K562 (cell line): ENCODE results near the gene PRKACA. TPM values are rescaled to one million over a fixed set of nuclear protein-coding genes. Genes with fewer than 3 reads are reported as not detected.
A peak's percentile ranks its signal among the peaks of the same experiment; 100 is the strongest.

Experiments used
- ATAC-seq: fragments of 200-7000 bp; cut with Tn5 transposase; 3 replicates; pipeline ENCODE4 v1.9.1; 2020; ENCODE audit warnings: moderate library complexity
- BruUV-seq: library from RNA; stranded (reverse); fragments of 400-500 nt; replicated peaks from 2 replicates; lab custom pipeline; 2021; lab: Mats Ljungman, UMichigan
- CTCF ChIA-PET: fragments of 300-600 bp; formaldehyde crosslinking; extraction: SDS; loops from one replicate; lab custom pipeline; 2021; ENCODE audit warnings: low intra/inter-chr PET ratio; lab: Yijun Ruan, JAX
- POLR2A ChIA-PET: fragments of 300-600, 350-650 bp; sonication (Branson Sonifier 250); formaldehyde crosslinking; extraction: SDS; loops from one replicate; lab custom pipeline; 2021; ENCODE audit warnings: antibody characterized with exemption, inconsistent platforms; lab: Yijun Ruan, JAX
- DNase-seq, 4 experiments: peaks; one replicate each; pipeline versions ENCODE4 v3.0.0 to v3.0.0-alpha.2; 2011 to 2018; ENCODE audit warnings: low spot score in 3 of 4, mixed read lengths in 3 of 4; ENCODE audit errors: extremely low read depth in 1 of 4
- FAIRE-seq: peaks from 2 replicates; lab custom pipeline; 2011; peaks lifted over from hg19 to GRCh38; lab: Jason Lieb, UNC
- H2AFZ ChIP-seq: 2 replicates; pipeline ENCODE4 v1.6.0; 2011; ENCODE audit warnings: low read depth, low read length, control low read depth, inconsistent platforms
- H3K27ac ChIP-seq: fragments of 200-600 bp; 3 replicates; pipeline ENCODE4 v1.8.0; 2011; ENCODE audit warnings: low read depth, mild to moderate bottlenecking, control low read depth, inconsistent platforms, low read length, moderate library complexity, mixed read lengths; ENCODE audit errors: extremely low read depth
- H3K27me3 ChIP-seq, 2 experiments: fragments of 300-600 bp in 1 of 2; 2 replicates in 1 of 2; 3 replicates in 1 of 2; pipeline versions ENCODE4 v1.6.0 to v1.8.0; 2011; ENCODE audit warnings: inconsistent platforms in 2 of 2, low read length in 2 of 2, mild to moderate bottlenecking in 1 of 2, mixed read lengths in 1 of 2, moderate library complexity in 1 of 2; ENCODE audit not compliant: control insufficient read depth in 2 of 2, insufficient read depth in 2 of 2
- H3K36me3 ChIP-seq: fragments of 300-600 bp; 3 replicates; pipeline ENCODE4 v1.8.0; 2011; ENCODE audit warnings: mild to moderate bottlenecking, low read length, inconsistent platforms; ENCODE audit not compliant: control insufficient read depth, insufficient read depth
- H3K4me1 ChIP-seq, 2 experiments: fragments of 200-600 bp in 1 of 2; replicated peaks in 1 of 2; 2 replicates in 1 of 2; 3 replicates in 1 of 2; pipeline versions ENCODE4 v1.5.1 to v1.8.0; 2011; ENCODE audit warnings: inconsistent platforms in 2 of 2, low read length in 2 of 2, mild to moderate bottlenecking in 1 of 2, mixed read lengths in 1 of 2, moderate library complexity in 1 of 2; ENCODE audit not compliant: control insufficient read depth in 2 of 2, insufficient read depth in 2 of 2
- H3K4me2 ChIP-seq: 2 replicates; pipeline ENCODE4 v1.6.1; 2011; ENCODE audit warnings: low read length, control low read depth, inconsistent platforms, mixed read lengths; ENCODE audit not compliant: insufficient read depth
- H3K4me3 ChIP-seq: fragments of 200-600 bp; sonication (generic), shearing (Covaris generic); 2 replicates; pipeline ENCODE4 v1.5.1; 2016; ENCODE audit warnings: control low read depth, inconsistent platforms
- H3K79me2 ChIP-seq: fragments of 200-600 bp; 3 replicates; pipeline ENCODE4 v1.8.0; 2011; ENCODE audit warnings: low read length, inconsistent platforms; ENCODE audit not compliant: control insufficient read depth, insufficient read depth
- H3K9ac ChIP-seq, 2 experiments: 2 replicates each; pipeline versions ENCODE4 v1.6.0 to v1.6.1; 2011; ENCODE audit warnings: low read depth in 2 of 2, low read length in 2 of 2, control low read depth in 1 of 2, inconsistent platforms in 1 of 2, mild to moderate bottlenecking in 1 of 2, mixed read lengths in 1 of 2; ENCODE audit not compliant: insufficient read depth in 1 of 2
- H3K9me1 ChIP-seq: one replicate; pipeline ENCODE4 v1.6.0; 2011; ENCODE audit warnings: inconsistent platforms, mild to moderate bottlenecking, low read length, moderate library complexity; ENCODE audit not compliant: control insufficient read depth, insufficient read depth
- H3K9me3 ChIP-seq: replicated peaks from 2 replicates; pipeline ENCODE4 v1.5.1; 2011; ENCODE audit warnings: low read depth, low read length, inconsistent platforms; ENCODE audit not compliant: control insufficient read depth, insufficient read depth
- H4K20me1 ChIP-seq: replicated peaks from 2 replicates; pipeline ENCODE4 v1.6.1; 2011; ENCODE audit warnings: low read length, inconsistent platforms, mixed read lengths; ENCODE audit not compliant: control insufficient read depth, insufficient read depth
- ADNP ChIP-seq: fragments of 200-800 bp; sonication (Bioruptor generic); IDR thresholded peaks from 2 replicates; pipeline ENCODE4 v1.6.1; 2016; ENCODE audit warnings: missing genetic modification characterization, missing compliant biosample characterization
- FIP1L1 ChIP-seq: fragments of 200-400 bp; formaldehyde crosslinking; IDR thresholded peaks from 2 replicates; pipeline ENCODE4 v1.6.1; 2018; ENCODE audit warnings: mild to moderate bottlenecking, low read depth, low read length; ENCODE audit not compliant: poor library complexity, severe bottlenecking
- KDM1A ChIP-seq, 2 experiments: fragments of 450-650 bp; IDR thresholded peaks; 2 replicates each; pipeline ENCODE4 v1.6.1; 2016; ENCODE audit warnings: mild to moderate bottlenecking in 2 of 2
- NR0B1 ChIP-seq: fragments of 450-650 bp; IDR thresholded peaks from one replicate; pipeline ENCODE4 v1.6.1; 2018; ENCODE audit warnings: mild to moderate bottlenecking, moderate library complexity; ENCODE audit not compliant: partially characterized antibody
- PTRF ChIP-seq: fragments of 450-650 bp; IDR thresholded peaks from 2 replicates; pipeline ENCODE4 v1.6.1; 2016; ENCODE audit warnings: mild to moderate bottlenecking, missing genetic modification characterization, missing compliant biosample characterization
- RAD51 ChIP-seq: fragments of 450-650 bp; IDR thresholded peaks from 2 replicates; pipeline ENCODE4 v1.7.1; 2016; ENCODE audit warnings: low read depth, mild to moderate bottlenecking, borderline replicate concordance
- SUPT5H ChIP-seq: fragments of 450-650 bp; IDR thresholded peaks from 2 replicates; pipeline ENCODE4 v1.6.1; 2016
- TRIM28 ChIP-seq: fragments of 450-650 bp; IDR thresholded peaks from 2 replicates; pipeline ENCODE4 v1.6.1; 2017
- ZNF354B ChIP-seq: fragments of 250-450 bp; sonication (Bioruptor Pico); IDR thresholded peaks from 2 replicates; pipeline ENCODE4 v1.4.0; 2020
- WGBS: fragments of 100-300 bp; shearing (Covaris generic); methylation state at CpG from one replicate; pipeline ENCODE4 v1.1.6; 2016; ENCODE audit warnings: low coverage, mixed read lengths; ENCODE audit not compliant: insufficient coverage; ENCODE audit errors: missing lambda C conversion rate; 5-methylcytosine and 5-hydroxymethylcytosine counted together
- in situ Hi-C: fragments of 300-500 bp; cut with MboI; formaldehyde crosslinking; loops from 4 replicates; pipeline ENCODE4 v1.15.0; 2018; ENCODE audit warnings: inconsistent platforms, mixed read lengths
- intact Hi-C: fragments of 100-400 bp; cut with micrococcal nuclease; formaldehyde crosslinking; loops from 2 replicates; pipeline ENCODE4 v1.14.2; 2022
- polyA plus RNA-seq, 8 experiments: library from polyadenylated mRNA; depleted of rRNA in 4 of 8; stranded (reverse) in 5 of 8; unstranded in 3 of 8; fragments of >200 nt; fragmentation: Nextera tagmentation in 2 of 8; fragmentation: Illumina TruSeq in 1 of 8; extraction: Ambion mirVana in 2 of 8; extraction: Trizol in 1 of 8; gene quantifications; 2 replicates each; pipeline versions ENCODE4 v1.2.1 to v1.2.3, GENCODE V29; 2011 to 2014; ENCODE audit warnings: inconsistent platforms in 1 of 8, missing spikeins in 1 of 8
- total RNA-seq, 7 experiments: library from RNA; depleted of rRNA in 6 of 7; stranded (reverse); fragments of >200 nt in 6 of 7; fragmentation: Illumina TruSeq in 2 of 7; extraction: Trizol in 2 of 7; gene quantifications; 2 replicates each; pipeline versions ENCODE4 v1.2.1 to v1.2.3, GENCODE V29; 2011 to 2021; ENCODE audit warnings: low replicate concordance in 1 of 7
- TF ChIP-seq, protein P1 (sequence below): fragments of 150-350 bp; IDR thresholded peaks from 2 replicates; pipeline ENCODE4 v1.6.1; 2014; ENCODE audit warnings: low read depth, mild to moderate bottlenecking, low read length, borderline replicate concordance
- TF ChIP-seq, protein P2 (sequence below): fragments of 250-450 bp; sonication (Bioruptor Pico); IDR thresholded peaks from 2 replicates; pipeline ENCODE4 v1.8.0; 2022; ENCODE audit warnings: inconsistent platforms

The PRKACA gene
- total and polyA plus RNA-seq, 9 of the 15 experiments (the other 6 are each of a cell fraction or from before 2014, with no cell fraction given): 1.2 to 63.1 (median 13.0) TPM

DNA sequence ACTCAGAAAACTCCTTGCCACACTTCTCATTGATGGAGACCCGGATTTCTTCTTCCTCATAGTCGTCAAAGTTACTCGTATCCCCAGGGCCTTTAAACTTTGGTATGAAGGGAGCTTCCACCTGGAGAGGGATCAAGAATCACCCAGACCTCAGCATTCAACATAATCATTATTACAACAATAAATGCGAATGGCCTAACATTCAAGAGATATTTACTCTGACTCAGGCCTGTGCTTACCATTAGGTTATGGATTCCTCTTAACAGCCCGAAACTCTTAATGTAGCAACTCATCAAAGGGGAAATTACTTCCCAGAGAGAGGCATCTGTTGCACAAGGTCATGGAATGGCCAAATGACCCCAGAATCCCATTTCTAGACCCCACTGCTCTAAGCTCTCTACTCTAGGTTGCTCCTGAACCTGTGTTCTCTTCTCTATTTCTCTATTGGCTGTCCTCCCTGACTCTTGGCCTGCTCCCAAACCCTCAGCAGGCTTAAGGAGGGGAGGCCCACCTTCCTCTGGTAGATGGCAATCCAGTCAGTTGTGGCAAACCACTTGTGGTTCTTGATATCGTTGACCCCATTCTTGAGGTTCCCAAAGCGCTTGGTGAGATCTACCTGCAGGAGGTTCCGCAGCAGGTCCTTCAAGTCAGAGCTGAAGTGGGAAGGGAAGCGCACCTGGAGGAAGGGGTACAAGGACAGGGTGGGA lies 24.3 kb downstream of the PRKACA start:
- no TSS peak for BruUV-seq
- in situ Hi-C loops (no loop called here), intact Hi-C loops (no loop called here)
- no peak for DNase-seq
- Histone ChIP-seq H3K27ac (no peak overlapping the region), H3K79me2 (peaks cover 11% of the 10 kb centered on the region), H3K4me3 (no peak overlapping the region), H3K27me3 (no peaks in the 10 kb centered on the region), H2AFZ (no peak overlapping the region), H3K36me3 (peaks cover 15% of the 10 kb centered on the region; the same call in 2 of the 3 replicates), H3K9me1 (no peaks in the 10 kb centered on the region), H4K20me1 (no peaks in the 10 kb centered on the region), H3K4me1 (peaks cover 5 to 36% of the 10 kb centered on the region in 2 experiments; a peak in 3 of 5 replicates), H3K9me3 (peaks cover 10% of the 10 kb centered on the region), H3K9ac (no peak overlapping the region), H3K4me2 (no peak overlapping the region)
- POLR2A ChIA-PET: interaction anchor here (0.7 to 1.5 kb wide), 2 partner anchors 44 to 58 kb away, joined by 5 read pairs; no protein-coding TSS in a partner anchor
- WGBS: 98% methylated on average over 9 of the region's 9 CpGs
- no peak for ATAC-seq
- peak; percentile 54 for FAIRE-seq
- CTCF ChIA-PET: no interaction called here
- TF ChIP-seq ZNF354B (CRISPR knock-in tag) (peak; percentile 100), SUPT5H (0 out of 2 replicates have a peak, but pooled peaks have one; percentile 18), ADNP (tag) (peak; percentile 82), FIP1L1 (no peak), KDM1A (IDR thresholded peaks at IDR 0.05) (peak; percentile 37 to 60; a peak in 3 of 4 replicates), RAD51 (no peak), TRIM28 (peak; percentile 92), PTRF (tag) (no peak), NR0B1 (no peak)
- TF ChIP-seq, protein P1, sequence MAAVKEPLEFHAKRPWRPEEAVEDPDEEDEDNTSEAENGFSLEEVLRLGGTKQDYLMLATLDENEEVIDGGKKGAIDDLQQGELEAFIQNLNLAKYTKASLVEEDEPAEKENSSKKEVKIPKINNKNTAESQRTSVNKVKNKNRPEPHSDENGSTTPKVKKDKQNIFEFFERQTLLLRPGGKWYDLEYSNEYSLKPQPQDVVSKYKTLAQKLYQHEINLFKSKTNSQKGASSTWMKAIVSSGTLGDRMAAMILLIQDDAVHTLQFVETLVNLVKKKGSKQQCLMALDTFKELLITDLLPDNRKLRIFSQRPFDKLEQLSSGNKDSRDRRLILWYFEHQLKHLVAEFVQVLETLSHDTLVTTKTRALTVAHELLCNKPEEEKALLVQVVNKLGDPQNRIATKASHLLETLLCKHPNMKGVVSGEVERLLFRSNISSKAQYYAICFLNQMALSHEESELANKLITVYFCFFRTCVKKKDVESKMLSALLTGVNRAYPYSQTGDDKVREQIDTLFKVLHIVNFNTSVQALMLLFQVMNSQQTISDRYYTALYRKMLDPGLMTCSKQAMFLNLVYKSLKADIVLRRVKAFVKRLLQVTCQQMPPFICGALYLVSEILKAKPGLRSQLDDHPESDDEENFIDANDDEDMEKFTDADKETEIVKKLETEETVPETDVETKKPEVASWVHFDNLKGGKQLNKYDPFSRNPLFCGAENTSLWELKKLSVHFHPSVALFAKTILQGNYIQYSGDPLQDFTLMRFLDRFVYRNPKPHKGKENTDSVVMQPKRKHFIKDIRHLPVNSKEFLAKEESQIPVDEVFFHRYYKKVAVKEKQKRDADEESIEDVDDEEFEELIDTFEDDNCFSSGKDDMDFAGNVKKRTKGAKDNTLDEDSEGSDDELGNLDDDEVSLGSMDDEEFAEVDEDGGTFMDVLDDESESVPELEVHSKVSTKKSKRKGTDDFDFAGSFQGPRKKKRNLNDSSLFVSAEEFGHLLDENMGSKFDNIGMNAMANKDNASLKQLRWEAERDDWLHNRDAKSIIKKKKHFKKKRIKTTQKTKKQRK: no peak
- TF ChIP-seq, protein P2, sequence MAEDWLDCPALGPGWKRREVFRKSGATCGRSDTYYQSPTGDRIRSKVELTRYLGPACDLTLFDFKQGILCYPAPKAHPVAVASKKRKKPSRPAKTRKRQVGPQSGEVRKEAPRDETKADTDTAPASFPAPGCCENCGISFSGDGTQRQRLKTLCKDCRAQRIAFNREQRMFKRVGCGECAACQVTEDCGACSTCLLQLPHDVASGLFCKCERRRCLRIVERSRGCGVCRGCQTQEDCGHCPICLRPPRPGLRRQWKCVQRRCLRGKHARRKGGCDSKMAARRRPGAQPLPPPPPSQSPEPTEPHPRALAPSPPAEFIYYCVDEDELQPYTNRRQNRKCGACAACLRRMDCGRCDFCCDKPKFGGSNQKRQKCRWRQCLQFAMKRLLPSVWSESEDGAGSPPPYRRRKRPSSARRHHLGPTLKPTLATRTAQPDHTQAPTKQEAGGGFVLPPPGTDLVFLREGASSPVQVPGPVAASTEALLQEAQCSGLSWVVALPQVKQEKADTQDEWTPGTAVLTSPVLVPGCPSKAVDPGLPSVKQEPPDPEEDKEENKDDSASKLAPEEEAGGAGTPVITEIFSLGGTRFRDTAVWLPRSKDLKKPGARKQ (CRISPR knock-in tag): no peak
